Lung (tissue), 12 donors: ENCODE results near the gene PEG3. TPM values are rescaled to one million over a fixed set of nuclear protein-coding genes. Genes with fewer than 3 reads are reported as not detected.

Experiments used
- ATAC-seq: fragments of 200-7000 bp; cut with Tn5 transposase; one replicate; pipeline ENCODE4 v1.9.1; 2020; ENCODE audit warnings: moderate number of reproducible peaks; ENCODE audit not compliant: insufficient read depth, low FRiP score
- DNase-seq, 3 donors: peaks; one replicate each; pipeline ENCODE4 v3.0.0-alpha.2; 2013 to 2017
- H3K27ac ChIP-seq, 2 donors: one replicate each; pipeline ENCODE4 v1.5.1; 2013; ENCODE audit warnings: mild to moderate bottlenecking in 2 of 2, moderate library complexity in 2 of 2, control low read depth in 1 of 2, inconsistent platforms in 1 of 2, low read depth in 1 of 2, low read length in 1 of 2
- H3K27me3 ChIP-seq, 3 donors: one replicate each; pipeline ENCODE4 v1.5.1; 2013; ENCODE audit warnings: low read length in 2 of 3; ENCODE audit not compliant: control insufficient read depth in 3 of 3, insufficient read depth in 3 of 3
- H3K36me3 ChIP-seq, 4 donors: one replicate each; pipeline ENCODE4 v1.5.1; 2013; ENCODE audit warnings: low read length in 4 of 4, mild to moderate bottlenecking in 1 of 4, moderate library complexity in 1 of 4; ENCODE audit not compliant: control insufficient read depth in 4 of 4, insufficient read depth in 4 of 4
- H3K4me1 ChIP-seq, 5 donors: one replicate each; pipeline ENCODE4 v1.5.1; 2013; ENCODE audit warnings: low read length in 5 of 5, mild to moderate bottlenecking in 2 of 5, moderate library complexity in 1 of 5; ENCODE audit not compliant: control insufficient read depth in 5 of 5, insufficient read depth in 5 of 5
- H3K4me3 ChIP-seq: one replicate; pipeline ENCODE4 v1.5.1; 2013; ENCODE audit warnings: mild to moderate bottlenecking, control low read depth, moderate library complexity
- H3K9ac ChIP-seq, 2 donors: one replicate each; pipeline ENCODE4 v1.5.1; 2013; ENCODE audit warnings: low read length in 2 of 2, control low read depth in 1 of 2; ENCODE audit not compliant: insufficient read depth in 1 of 2
- H3K9me3 ChIP-seq, 4 donors: one replicate each; pipeline ENCODE4 v1.5.1; 2013; ENCODE audit warnings: low read length in 3 of 4, mild to moderate bottlenecking in 1 of 4, moderate library complexity in 1 of 4; ENCODE audit not compliant: control insufficient read depth in 4 of 4, insufficient read depth in 3 of 4
- WGBS, 2 donors: extraction: QIAGEN DNeasy Blood & Tissue Kit; methylation state at CpG; one replicate each; pipeline ENCODE4 v1.1.7; 2013; 5-methylcytosine and 5-hydroxymethylcytosine counted together
- polyA plus RNA-seq, 2 donors: library from polyadenylated mRNA; stranded (reverse); fragments of 200-250 nt; gene quantifications; one replicate each; pipeline ENCODE4 v1.2.1, GENCODE V29; 2013
- total RNA-seq, 2 donors: library from RNA; depleted of rRNA in 1 of 2; stranded (reverse); fragments of >200 nt in 1 of 2; gene quantifications; one replicate each; pipeline ENCODE4 v1.2.1, GENCODE V29; 2014 to 2021
- TF ChIP-seq, protein P1 (sequence below): IDR thresholded peaks from 2 replicates; pipeline ENCODE4 v1.5.1; 2012; ENCODE audit warnings: mild to moderate bottlenecking; ENCODE audit errors: control extremely low read depth, extremely low read depth
- donor health status: control.
- donor health status: control.
- donor health status: Bipolar disorder and iron deficiency.
- donor health status: healthy.
- donor health status: DM: yes; HTN: yes; CAD: no.

The PEG3 gene
- total and polyA plus RNA-seq, 4 donors: 0.63 to 35.8 (median 3.2) TPM

DNA sequence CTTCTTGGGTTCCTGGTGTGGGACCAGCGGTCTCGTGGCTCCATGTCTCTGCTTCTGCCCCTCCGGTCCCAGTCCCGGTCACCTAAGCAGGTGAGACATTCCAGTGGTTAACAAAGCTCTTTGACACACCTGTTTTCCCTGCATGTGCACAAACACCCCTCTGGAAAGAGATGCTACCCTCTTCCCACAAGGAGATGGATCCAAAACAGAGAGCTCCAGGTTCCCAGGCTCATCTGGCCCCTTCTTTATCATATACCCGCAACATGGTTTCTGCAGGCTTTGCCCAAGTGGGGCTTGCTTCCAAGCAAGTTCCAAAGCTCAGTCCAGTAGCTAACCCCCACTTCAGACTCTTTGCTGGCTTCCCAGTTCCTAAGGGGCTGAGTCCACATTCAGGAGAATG, 17.8 kb downstream of the PEG3 start:
- TF ChIP-seq, protein P1, sequence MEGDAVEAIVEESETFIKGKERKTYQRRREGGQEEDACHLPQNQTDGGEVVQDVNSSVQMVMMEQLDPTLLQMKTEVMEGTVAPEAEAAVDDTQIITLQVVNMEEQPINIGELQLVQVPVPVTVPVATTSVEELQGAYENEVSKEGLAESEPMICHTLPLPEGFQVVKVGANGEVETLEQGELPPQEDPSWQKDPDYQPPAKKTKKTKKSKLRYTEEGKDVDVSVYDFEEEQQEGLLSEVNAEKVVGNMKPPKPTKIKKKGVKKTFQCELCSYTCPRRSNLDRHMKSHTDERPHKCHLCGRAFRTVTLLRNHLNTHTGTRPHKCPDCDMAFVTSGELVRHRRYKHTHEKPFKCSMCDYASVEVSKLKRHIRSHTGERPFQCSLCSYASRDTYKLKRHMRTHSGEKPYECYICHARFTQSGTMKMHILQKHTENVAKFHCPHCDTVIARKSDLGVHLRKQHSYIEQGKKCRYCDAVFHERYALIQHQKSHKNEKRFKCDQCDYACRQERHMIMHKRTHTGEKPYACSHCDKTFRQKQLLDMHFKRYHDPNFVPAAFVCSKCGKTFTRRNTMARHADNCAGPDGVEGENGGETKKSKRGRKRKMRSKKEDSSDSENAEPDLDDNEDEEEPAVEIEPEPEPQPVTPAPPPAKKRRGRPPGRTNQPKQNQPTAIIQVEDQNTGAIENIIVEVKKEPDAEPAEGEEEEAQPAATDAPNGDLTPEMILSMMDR: no peak
- no peak overlapping the region for H3K27ac ChIP-seq
- H3K9ac ChIP-seq: no peak overlapping the region
- DNase-seq (no peak), ATAC-seq (no peak)
- peaks cover 0 to 8% (median 0%) of the 10 kb centered on the region in 4 donors for H3K36me3 ChIP-seq
- no peak overlapping the region for H3K4me3 ChIP-seq
- H3K4me1 ChIP-seq: no peaks in the 10 kb centered on the region
- no peaks in the 10 kb centered on the region for H3K27me3 ChIP-seq
- peaks cover 0 to 12% (median 0%) of the 10 kb centered on the region in 4 donors for H3K9me3 ChIP-seq
- 92 to 97% methylated on average over 5 of the region's 5 CpGs for WGBS, 2 donors

DNA sequence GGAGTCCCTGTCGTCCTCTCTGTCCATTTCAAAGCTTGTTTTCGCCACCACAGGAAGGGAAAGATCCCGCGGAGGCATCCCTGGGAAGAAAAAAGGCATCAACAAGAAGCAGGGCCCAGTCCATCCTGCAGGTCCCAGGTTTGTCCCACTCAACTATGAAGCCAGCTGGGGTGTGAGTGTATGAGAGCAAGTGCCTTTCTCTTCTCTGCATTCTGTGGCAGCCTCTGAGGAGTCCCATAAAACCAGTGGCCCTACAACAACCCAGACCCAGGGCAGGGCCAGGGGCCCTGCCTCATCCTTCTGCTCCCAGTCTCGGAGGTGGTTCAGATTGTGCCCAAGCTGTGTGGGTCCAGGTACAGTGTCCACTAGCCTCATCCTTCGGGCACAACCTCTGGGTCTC, 18.9 kb downstream of the PEG3 start:
- peaks cover 0 to 12% (median 0%) of the 10 kb centered on the region in 4 donors for H3K36me3 ChIP-seq
- TF ChIP-seq, protein P1: no peak
- ATAC-seq (no peak), DNase-seq (no peak)
- H3K9me3 ChIP-seq: peaks cover 0 to 14% (median 0%) of the 10 kb centered on the region in 4 donors
- H3K9ac ChIP-seq: no peak overlapping the region
- H3K27me3 ChIP-seq: no peaks in the 10 kb centered on the region
- no peak overlapping the region for H3K27ac ChIP-seq
- H3K4me1 ChIP-seq: no peaks in the 10 kb centered on the region
- WGBS, 2 donors: 80 to 82% methylated on average over 6 of the region's 6 CpGs
- no peak overlapping the region for H3K4me3 ChIP-seq

DNA sequence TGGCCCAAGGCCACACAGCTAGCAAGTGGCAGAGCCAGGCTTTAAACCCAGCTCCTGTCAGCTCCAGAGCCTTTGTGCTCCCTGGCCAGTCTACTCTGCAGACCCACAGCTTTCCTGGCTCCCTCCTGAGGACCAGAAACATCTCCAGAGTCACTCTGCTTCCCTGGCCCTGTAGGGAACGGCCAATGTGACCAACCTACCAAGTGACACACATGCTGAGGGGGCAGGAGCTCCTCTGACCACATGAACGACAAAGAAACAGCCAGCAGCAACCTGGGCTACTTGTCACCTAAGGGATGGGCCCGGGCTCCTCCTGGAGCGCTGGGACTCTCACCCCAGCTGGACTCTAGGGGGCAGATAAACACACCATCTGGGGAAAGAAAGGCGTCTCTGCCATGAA, 19.3 kb downstream of the PEG3 start:
- DNase-seq (no peak), ATAC-seq (no peak)
- Histone ChIP-seq H3K27me3 (no peaks in the 10 kb centered on the region), H3K4me1 (no peaks in the 10 kb centered on the region), H3K36me3 (peaks cover 0 to 12% (median 0%) of the 10 kb centered on the region in 4 donors), H3K9me3 (peaks cover 0 to 15% (median 0%) of the 10 kb centered on the region in 4 donors), H3K4me3 (no peak overlapping the region), H3K27ac (no peak overlapping the region), H3K9ac (no peak overlapping the region)
- TF ChIP-seq, protein P1: no peak
- 60 to 66% methylated on average over 5 of the region's 5 CpGs for WGBS, 2 donors

DNA sequence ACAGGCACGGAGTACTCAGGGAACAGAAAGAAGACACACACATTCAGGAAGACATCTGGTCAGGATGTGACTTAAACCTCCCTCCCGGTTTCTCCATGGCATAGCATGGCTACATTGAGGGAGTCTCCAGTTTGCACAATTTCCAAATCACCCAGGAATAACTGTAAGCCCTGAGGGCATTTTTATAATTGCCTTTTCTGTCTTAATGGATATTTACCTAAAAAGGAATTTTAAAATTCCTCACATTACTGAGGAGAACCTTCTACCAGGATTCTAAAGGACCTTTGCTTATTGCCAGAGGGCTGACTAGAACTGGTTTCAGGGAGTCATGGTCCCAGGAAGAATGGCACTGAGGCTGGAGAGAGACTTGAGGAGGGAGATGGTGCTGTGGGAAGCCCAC, 21.4 kb downstream of the PEG3 start:
- TF ChIP-seq, protein P1: no peak
- WGBS, 2 donors: 79 to 84% methylated on average over 2 of the region's 2 CpGs
- Histone ChIP-seq H3K27ac (no peak overlapping the region), H3K36me3 (peaks cover 0 to 12% (median under 1%) of the 10 kb centered on the region in 4 donors), H3K9me3 (peaks cover 0 to 22% (median 0%) of the 10 kb centered on the region in 4 donors), H3K9ac (no peak overlapping the region), H3K27me3 (no peaks in the 10 kb centered on the region), H3K4me3 (no peak overlapping the region), H3K4me1 (no peaks in the 10 kb centered on the region)
- DNase-seq (no peak), ATAC-seq (no peak)
